Right kidney (tissue), 1 donor: ENCODE measurements around the gene CYB561.
"Not testable (repeated sequence)": the region's sequence is repeated elsewhere in the genome, so short reads cannot be mapped to it uniquely, and the experiment has no call there.

Experiments used
- DNase-seq: peaks from one replicate; pipeline ENCODE4 v3.0.0-alpha.2; 2016

CYB561 gene

DNA sequence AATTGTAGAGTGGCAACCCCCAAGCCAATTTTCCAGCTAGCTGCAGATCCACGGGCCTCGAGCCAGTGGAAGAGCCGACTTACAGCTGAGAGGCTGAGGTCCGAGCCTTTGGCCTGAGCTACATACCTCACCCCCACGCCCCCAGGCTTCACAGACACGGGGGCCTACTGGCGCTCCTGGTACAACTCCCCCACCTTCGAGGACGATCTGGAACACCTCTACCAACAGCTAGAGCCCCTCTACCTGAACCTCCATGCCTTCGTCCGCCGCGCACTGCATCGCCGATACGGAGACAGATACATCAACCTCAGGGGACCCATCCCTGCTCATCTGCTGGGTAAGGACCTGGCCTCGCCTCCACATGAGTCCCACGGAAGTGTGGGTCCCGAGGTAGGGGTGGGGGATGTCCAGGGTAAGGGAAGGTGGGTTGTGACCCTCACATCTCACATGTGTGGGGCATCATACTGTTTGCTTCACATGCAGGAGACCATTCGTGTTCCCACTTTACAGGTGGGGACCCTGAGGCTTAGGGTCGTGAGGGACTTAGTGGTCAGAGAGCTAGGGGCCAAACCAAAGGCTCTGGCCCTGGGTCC, 34.2 kb upstream of the CYB561 start:
- no peak for DNase-seq

DNA sequence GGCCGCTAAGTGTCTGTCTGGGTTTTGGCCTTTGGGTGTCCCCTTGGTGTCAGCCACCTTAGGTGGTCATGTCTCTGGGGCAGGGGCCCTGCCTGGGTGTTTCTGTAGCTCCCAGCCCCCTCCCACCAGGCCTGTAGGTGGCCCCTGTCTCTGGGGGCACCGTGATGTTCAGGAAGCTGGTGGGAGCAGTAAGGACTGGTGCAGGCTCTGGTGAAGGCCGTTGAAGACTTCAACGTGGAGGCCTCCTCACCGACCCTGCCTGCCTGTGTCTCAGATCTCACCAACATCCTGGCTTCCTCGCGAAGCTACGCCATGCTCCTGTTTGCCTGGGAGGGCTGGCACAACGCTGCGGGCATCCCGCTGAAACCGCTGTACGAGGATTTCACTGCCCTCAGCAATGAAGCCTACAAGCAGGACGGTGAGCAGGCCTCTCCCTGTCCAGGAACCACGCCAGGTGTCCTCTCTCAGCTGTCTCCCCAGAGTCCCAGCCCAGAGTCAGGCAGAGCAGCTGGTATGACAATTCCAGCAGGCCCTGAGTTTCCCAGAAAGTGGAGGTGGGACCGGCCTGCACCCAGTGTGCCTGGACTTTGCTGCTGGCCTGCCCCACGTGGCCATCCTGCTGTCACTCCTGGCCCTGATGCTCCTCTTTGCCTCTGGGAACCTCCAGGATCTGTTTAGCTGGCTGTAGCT, 33.5 kb upstream of the CYB561 start:
- no peak for DNase-seq

DNA sequence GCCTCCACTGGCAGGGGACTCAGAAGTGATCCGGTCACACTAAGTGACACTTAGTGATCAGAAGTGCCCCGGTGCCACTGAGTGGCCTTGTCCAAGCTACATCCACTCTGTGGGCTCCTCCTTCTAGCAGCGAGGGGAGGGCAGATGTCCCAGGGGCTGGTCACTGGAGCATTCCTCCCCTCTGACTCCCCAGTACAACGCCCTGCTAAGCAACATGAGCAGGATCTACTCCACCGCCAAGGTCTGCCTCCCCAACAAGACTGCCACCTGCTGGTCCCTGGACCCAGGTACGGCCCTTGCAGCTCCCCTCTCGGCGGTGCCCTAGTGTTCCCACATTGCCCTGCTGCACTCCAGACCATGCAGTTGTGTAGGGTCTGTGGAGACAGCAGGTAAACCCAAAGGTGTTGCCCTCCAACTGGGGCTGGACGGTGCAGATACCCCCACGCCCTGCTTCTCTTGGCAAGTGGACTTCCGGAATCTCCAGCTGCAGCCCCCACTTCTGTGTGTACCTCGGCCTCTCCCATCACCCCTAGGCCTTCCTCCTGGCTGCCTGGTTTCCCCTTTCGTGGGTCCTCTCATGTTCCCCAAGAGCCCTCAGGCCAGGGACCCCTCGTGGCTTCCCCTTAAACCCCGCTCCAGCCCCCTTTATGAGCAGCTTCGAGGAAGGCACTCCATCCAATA, 32.8 kb upstream of the CYB561 start:
- DNase-seq, result peak; percentile 46

DNA sequence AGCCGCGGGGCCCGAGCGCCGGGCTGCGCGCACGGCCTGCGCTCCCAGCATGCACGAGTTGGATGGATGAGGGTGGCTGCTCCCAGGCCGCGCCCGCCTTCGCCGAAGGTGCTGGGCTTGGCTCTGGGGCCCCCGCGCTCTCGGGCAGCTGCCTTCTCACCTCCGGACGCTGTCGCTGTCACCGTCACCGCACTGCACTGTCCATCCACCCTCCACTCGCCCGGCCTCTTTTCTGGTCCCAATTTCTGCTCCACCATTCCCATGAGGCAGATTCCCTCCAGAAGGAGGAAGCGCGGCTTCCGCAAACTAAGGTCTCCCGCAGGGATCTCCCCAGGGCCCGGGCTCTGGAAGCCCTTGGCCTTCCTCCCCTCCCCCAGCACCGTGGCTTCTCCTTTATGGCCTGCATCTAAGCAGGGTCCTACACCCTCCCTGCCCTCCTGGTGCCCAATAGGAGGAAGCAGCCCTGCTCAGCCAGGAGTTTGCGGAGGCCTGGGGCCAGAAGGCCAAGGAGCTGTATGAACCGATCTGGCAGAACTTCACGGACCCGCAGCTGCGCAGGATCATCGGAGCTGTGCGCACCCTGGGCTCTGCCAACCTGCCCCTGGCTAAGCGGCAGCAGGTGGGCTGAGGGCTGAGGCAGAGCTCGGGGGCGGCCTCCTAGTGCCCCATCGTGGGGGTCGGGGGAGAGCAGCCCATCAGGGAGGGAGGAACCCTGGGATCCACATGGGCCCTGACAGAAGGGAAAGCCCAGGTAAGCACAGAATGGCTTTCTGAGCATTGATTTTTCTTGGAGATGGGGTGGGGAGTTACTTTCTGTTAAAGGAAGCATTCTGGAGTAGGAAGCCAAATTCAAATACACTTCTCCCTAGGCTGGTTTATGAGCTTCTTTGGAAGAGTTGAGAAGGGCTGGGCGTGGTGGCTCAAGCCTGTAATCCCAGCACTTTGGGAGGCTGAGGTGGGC, 31.7 kb upstream of the CYB561 start:
- peak; percentile 68 for DNase-seq

DNA sequence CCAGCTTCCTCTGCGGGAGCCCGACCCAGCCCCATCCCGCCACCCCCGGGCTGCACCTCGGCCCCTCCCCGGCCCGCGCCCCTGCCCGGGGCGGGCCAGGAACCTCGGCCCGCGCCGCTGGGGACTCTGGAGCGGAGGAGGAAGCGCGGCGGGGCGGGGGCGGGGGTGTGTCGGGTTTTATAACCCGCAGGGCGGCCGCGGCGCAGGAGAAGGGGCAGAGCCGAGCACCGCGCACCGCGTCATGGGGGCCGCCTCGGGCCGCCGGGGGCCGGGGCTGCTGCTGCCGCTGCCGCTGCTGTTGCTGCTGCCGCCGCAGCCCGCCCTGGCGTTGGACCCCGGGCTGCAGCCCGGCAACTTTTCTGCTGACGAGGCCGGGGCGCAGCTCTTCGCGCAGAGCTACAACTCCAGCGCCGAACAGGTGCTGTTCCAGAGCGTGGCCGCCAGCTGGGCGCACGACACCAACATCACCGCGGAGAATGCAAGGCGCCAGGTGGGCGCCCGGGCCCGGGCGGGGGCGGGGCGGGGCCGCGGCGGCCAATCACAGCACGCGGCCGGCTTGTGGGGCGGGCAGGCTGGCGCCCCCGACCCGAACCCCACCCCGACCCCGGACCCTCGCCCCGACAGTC, 30.9 kb upstream of the CYB561 start, which contains the start of gene ACE:
ACE (plus strand) TSS at position 208 of the 626 bp plus-strand sequence; CDS start at position 242, 34 bp downstream.
- peak; percentile 73 for DNase-seq

DNA sequence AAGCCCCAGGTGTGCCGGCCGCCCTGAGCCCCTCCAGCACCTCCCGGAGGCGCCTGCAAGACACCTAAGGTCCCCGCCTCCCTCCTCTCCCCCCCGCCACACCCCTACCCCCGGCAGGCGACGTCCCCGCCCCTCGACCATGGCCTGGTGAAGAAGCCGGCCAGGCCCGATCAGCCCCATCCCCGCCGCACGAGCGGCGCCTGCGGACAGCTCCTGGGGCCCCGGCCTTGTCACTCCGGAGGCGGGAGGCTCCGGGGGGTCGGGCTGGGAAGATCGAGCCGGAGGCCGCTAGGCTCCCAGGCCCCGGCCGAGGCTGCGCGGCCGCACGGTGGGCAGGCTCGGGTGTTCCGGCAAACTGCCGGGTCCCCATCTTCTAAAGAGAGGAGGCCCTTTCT, 30.4 kb upstream of the CYB561 start:
- DNase-seq, result peak; percentile 59

DNA sequence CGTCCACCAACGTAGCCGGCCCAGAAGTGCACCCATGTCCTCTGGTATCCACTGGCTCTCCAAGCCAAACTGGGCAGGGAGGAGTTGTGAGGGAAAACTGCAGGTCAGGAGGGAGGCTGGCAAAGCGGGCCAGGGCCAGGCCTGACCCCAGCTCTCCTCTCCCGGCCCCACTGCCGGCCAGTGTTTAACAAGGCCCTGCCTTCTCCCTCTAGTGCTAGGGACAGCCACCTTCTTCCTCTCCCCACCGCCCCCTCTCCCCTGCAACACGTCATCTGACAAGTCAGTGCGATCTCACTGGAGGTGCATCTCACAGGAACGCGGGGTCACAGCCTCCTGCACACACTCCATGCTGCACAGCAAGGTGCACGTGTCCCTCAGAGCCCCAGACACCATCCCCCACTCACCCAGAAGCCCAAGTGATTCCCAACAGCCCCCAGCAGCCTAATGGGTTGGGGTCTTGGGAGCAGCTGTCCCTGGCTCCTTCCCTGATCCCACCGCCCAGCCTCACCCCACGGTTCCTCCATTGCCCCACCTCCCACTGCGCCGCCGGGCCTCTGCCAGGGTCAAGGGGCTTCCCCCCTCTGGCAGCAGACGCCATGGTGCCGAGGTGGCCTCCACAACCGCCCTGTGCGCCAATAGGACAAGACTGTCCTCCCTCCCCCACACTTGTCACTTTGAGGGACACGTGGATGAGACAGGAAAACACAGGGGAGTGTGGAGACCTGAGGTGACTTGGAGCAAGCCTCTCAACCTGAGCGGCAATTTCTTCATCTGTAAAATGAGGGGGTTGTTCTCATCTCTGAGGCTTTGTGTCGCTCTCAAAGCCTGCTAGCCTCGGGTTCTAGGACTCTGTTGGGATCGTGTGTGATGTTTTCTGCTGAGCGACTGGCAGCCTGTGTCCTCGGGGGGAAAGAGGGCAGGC, 29.6 kb upstream of the CYB561 start:
- no peak for DNase-seq

DNA sequence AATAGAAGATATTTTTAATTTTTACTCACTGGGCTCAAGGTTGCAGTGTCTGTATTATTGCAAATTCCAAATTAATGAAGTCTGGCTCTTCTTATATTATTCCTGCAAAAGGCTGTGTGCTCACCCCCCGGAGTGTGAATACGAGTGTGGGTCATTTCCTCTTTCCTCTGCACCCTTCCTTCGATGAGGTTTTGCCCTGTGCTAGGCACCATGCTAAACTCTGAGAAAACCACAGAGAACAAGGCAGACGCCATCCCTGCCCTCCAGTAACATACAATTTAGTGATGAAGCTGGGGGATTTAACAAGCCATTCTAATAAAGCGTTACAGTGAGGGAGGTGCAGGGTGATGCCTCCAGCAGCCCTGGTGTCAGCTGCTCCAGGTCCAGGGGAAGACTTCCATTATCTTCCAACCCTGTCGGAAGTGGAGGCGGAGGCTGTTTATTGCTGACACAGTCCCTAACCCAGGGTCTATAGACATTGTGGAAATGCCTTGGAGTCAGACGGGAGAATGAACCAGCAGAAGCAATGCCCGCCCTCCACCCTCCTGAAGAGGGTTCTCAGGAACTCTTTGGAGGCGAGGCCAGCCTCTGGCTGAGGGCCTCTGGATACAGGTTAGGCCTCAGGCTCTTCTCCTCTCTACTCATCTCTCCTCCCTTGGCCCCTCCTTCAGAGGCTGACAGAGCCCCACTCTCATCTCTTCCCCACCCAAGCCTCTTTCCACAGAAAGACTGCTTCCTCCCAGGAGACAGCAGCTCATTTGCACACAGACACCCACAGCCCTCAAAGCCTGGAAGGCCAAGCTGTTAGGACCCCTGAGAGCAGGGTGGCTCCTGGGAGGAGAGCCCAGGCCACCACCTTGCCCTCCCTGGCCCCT, 28.7 kb upstream of the CYB561 start:
- DNase-seq, result no peak

DNA sequence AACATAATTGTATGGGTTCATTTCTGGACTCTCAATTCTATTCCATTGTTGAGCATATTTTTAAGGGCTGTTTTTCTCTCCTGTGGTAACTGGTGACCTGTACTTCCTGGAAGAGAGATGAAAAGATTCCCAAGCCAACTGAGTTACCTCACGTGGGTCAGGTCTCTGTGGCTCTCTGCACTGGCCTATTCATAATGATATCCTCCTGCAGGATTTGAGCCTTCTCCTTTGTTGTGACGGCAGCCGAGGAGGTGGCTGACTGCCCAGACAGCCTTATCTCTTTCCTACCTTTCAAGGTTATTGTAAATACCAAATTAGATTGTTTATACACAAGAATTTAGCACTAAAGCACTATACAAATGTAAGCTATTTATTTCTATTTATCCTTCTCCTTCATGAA, 28.1 kb upstream of the CYB561 start:
- no peak for DNase-seq

DNA sequence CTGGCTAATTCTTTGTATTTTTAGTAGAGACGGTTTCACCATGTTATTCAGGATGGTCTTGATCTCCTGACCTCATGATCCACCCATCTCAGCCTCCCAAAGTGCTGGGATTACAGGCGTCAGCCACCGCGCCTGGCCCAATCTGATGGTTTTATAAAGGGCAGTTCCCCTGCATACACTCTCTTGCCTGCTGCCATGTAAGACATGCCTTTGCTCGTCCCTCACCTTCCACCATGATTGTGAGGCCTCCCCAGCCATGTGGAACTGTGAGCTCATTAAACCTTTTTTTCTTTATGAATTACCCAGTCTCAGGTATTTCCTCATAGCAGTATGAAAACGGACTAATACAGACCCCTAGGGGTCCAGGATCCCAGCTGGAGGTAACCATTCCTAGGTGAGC, 22.0 kb upstream of the CYB561 start:
- not testable (repeated sequence) for DNase-seq

DNA sequence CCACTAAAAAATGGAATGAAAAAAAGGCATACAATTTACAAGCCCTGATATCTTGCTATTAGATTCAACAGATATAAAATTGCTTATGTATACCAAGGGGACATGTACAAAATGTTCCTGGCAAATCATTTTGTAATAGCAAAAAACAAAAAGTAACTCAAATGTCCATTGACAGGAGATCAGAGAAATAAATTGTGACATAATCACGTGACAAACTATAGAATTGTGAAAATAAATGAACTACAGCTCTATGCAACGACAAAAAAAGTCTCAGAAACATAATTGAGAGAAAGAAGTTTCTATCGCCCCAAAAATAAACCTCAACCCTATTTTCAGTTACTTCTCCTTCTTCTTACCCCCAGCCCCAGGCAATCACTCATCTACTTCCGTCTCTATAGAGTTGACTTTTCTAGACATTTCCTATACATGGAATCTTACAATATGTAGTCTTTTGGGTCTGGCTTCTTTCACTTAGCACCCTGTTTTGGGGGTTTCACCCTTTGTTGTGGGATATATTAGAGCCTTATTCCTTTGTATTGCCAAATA, 18.7 kb upstream of the CYB561 start:
- no peak for DNase-seq

DNA sequence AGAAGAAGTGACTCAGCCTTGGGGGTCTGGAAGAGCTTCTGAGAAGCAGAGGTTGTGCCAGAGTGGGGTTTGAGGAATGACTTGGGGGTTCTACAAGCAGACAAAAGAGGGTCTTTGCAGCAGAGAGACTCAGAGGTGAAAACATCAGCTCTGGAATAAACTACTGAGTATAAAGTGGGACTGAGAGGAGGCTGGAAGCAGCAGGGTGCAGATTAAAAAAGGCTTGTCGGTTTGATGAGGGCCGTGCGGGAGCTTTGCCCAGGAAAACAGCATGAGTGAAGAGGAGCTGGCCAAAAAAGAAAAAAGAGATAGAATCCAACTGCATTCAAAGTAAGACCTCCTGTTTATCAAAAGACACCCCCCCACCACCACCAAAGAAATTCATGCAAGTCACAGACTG, 17.7 kb upstream of the CYB561 start:
- DNase-seq, result no peak

DNA sequence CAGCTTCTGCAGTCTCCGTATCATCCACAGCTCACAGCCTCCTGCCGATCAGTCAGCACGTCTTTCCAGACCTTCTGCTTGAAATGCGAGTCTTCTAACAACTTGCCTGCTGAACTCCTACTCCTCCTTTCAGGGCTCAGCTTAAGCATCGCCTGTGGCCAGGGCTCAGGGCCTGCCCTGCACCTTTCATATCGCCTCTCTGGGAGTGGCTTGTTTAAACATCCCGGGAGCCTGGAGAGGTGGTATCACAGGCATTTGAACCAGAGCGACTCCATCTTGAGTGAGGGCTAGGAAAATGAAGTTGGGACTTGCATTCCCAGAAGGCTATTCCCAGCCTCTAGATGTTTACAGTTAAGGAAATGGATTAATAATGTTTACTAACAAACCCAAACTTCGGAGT, 13.9 kb upstream of the CYB561 start:
- no peak for DNase-seq

DNA sequence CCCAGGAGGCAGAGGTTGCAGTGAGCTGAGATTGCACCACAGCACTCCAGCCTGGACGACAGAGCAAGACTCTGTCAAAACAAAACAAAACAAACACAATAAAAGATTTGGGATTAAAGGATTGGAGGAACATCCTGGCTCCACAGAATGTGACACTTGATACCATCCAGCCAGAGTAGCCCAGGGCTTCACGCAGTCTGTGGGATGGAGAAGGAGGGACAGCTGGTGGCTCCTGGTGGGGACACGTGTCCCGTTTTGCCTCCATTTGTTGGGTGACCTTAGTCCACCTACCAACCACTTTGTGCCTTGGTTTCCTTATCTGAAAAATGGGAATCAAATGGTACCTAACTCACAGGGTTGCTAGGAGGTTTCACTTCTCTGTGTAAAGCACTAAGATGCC, 12.4 kb upstream of the CYB561 start:
- no peak for DNase-seq

DNA sequence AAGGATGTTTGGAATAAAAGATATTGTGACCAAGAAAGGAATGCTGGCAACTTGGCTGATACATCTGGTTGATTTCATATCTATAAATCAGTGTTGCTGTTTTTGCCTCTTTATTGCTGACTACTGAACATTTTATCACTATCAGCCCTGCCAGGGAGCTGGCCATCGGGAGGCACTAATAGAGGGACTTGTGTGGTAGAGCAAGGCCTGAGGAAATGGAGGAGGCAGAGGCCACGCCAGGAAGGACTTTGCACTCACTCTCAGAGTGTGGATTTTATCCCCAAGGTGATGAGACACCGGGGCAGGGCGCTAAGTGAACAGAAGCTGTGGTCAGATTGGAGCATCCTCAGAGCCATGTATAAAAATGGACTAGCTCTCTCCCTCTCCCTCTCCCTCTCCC, 9.3 kb upstream of the CYB561 start:
- no peak for DNase-seq

DNA sequence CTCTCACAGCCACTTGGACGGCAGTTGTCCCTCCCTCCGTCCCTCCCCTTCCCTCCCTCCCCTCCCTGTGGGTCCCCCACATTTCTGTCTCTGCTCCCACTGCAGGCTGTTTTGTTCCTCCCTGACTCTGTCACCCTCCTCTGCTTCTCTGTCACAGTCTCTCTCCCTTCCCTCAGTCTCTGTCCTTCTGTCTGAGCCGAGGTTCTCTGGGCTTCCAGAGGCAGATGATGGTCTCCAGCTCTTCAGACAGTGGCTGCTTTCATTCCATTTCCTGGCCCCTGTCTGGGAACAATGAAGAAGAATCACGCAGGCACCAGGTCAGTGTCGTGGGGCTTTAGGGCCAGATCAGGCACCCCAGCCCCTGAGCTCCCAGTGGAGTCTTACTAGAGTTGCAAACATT, 8.8 kb upstream of the CYB561 start:
- DNase-seq, result no peak

DNA sequence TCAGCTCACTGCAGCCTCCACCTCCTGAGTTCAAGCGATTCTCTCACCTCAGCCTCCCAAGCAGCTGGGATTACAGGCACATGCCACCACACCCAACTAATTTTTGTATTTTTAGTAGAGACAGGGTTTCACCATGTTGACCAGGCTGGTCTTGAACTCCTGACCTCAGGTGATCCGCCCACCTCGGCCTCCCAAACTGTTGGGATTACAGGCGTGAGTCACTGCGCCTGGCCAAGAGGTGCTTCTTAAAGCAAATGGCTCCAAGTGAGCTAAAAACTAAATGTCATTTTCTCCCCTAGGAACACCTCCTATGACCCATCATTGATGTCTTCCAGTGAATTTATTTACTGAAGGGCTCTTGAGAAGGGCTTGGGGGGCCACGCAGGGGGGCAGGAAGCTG, 8.3 kb upstream of the CYB561 start:
- not testable (repeated sequence) for DNase-seq

DNA sequence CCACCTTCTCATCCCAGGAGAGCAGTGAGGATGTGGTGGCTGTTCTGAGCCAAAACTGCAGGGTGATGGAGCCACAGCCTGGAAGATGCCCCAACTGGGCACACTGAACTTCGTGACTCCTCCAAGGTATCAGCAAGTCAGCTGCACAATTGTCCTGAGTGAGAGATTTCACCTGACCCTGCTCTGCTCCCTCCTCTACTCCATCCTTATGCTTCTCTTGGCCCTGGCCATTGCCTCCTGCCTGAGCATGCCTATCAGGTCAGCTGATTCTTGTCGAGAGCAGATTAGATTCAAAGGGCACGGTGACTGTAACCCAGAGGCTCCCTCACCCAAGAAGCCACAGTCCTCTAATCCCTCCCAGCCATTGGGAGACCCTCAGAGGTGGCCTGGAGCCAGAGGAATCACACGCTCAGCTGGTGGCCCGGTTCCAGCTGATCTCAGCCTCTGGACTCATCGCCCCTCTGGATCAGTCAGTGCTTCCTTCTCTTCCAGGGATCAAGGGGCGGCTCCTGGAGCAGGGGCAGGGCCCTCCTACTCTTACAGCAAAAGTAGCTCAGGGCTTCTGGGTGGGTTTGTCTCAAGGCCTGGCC, 7.0 kb upstream of the CYB561 start:
- DNase-seq, result no peak
